GM18873 (cell line): ENCODE measurements around the gene CCDC136.

Source experiments
- ATAC-seq: cut with Tn5 transposase; IDR thresholded peaks from one replicate; pipeline ENCODE4 v1.9.1; 2021; ENCODE audit warnings: mild to moderate bottlenecking, moderate library complexity, moderate number of reproducible peaks; ENCODE audit not compliant: unreplicated experiment, low FRiP score

Gene CCDC136

DNA sequence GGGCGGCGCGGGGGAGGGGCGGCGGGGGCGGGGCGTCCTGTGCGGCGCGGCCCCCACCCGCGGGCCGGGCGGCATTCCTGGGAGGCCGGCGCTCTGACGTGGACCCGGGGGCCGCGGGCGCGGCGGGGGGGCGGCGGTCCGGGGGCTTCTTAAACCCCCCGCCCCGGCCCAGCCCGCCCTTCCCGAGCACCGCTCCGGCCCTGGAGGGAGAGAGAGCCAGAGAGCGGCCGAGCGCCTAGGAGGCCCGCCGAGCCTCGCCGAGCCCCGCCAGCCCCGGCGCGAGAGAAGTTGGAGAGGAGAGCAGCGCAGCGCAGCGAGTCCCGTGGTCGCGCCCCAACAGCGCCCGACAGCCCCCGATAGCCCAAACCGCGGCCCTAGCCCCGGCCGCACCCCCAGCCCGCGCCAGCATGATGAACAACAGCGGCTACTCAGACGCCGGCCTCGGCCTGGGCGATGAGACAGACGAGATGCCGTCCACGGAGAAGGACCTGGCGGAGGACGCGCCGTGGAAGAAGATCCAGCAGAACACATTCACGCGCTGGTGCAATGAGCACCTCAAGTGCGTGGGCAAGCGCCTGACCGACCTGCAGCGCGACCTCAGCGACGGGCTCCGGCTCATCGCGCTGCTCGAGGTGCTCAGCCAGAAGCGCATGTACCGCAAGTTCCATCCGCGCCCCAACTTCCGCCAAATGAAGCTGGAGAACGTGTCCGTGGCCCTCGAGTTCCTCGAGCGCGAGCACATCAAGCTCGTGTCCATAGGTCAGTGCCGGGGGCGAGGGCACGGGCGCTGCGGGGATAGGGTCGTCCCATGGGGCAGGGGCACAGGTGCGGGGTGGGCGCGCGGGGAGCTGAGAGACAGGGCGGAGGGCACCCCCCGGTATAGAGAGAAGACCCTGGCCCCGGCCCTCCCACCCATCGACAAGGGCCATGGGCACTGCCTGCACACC lies 38.7 kb downstream of the CCDC136 start, which contains the start of gene FLNC:
TSS of gene FLNC (plus strand) at position 176 of the 947 bp plus-strand sequence. CDS start at position 408, 232 bp downstream.
- ATAC-seq: no peak

DNA sequence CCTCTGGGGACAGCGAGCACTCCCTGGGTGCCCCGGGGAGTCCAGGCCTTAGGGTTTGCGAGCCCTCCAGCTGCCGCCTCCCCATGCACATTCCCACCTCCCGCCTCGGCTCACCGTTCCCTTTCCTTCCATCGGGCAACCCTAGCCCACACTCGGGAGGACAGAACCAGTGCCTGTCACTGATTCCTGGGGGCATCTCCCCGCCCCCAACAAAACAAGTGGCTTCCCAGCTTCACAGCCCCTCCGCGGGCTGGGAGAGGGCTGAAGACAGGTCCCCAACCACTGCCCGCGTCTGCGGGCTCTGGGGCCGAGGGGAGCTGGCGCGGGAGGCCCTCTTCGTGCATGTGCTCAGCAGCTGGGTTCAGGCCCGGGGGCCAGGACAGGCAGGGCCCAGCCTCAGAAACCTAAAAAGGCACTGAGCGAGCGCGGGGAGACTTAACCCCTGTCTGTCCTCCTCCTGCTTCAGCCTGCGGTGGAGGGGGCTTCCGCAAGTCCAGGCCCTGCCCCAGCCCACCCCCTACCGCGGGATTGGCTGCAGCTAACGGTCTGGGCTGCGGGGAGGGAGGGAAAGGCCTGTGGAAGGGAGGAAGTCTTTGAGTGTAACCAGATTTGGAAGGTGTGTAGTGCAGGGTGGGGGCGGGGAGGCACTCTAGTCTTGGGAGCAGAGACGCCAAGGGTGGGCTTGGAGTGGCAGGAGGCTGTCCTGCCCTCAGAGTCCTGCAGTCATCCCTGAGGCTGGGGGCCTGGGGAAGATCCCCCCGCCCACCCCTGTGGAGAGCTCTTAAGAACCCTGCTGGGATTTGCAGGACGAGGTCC lies 39.6 kb downstream of the CCDC136 start:
- no peak for ATAC-seq

DNA sequence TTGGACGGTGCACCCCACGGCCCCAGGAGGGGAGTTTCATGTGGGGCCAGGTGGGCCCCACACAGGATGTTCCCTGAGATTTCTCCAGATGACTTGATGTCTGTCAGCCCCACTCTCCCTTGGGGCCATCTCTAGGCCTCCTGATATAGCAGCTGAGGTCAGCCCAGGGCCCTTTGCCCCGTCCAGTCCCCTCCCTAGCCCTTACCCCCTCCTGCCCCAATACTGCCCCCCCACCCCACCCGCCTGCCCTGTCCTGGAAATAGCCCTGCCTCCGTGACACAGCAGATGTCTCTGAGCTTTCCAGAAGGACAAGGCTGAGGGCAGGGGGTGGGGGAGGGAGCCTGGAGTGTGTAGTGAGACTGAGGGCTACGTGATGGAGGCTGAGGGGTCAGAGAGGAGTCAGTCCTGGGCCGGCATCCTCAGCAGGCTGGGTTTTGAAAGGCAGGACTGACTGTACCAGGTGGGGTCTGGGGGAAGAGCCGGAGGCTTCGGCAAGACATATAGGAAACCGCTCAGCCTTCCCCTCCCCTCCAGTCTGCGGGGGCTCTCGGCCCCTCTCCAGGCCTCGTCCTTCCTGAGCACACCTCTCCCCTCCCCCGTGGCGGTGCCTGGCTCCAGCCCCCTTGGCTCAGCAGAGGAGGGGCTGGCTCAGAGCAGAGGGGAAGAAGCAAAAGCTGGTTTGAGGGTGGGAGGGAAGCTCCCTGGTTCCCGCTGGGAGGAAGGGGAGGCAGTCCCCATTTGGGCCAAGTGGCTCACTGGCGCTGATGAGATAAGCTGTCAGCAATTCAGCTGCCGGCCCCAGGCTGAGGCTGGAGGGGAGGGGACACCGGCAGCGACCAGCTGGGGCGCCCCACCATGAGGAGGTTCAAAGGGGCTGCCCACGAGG lies 40.5 kb downstream of the CCDC136 start:
- no peak for ATAC-seq

DNA sequence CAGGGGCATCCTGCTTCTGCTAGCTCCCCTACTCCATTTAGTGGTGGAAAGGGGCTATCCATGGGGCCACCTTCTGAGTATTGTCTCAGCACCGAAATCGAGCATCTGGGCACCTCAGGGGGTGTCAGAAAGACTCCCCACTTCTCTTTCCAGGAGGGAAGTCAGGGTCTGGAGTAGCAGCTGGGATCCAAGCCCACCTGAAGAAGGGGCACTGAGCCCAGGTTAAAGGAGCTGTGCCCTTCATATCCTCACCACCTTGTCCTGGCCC lies 41.0 kb downstream of the CCDC136 start:
- no peak for ATAC-seq

DNA sequence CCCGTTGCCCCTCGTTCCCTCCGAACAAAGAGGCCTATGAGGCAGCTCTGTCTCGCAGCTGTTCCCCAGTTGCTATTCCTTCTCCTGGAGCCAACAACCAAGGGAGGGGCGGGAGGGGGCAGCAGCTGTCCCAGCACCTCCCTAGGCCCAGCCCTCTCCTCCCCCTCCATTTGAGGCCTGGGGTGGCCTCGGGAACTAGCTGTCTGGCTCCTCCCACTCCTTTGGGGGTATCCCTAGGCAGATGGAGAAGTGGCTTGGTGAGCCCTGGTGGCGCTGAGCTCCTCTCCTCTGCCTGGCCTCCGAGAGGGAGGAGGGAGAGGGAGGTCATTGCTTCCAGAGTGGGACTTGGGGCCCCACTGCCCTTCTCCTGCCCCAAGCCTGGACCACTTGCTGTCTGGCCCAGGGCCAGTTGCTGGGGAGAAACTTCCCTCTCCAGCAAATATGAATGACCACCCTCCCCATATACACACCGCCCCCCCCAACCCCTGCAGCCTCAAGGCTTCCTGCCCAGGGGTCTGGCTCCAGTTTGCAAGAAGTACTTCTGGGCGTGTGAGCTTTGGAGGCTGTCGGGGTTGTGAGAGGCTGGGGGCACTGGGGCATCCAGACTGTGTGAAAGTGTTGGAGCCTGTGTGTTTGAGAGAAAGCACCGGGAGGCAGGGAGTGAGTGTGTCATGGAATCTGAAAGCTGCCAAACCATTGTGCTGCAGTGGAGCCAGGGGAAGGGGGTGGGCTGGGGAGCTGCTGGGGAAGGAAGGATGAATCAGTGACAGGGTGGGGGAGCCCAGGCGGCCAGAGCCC lies 41.6 kb downstream of the CCDC136 start:
- ATAC-seq: no peak

DNA sequence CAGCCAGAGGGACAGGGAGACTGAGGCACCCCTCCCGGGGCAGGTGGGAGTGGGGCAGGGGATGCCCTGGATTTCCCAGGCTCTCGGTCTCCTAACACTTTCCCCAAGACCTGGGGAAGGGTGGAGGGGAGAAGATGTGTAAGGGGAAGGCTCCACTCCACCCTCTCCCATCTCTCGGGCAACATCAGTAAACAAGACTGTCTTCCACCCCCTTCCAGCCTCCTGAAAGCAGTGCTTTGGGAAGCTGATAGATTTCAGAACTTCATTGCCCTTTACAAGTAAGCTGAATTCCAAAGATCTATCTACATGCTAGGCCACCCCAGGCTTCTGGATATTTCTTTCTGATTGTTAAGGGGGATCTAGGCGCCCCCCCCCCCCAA lies 42.2 kb downstream of the CCDC136 start:
- ATAC-seq: no peak

DNA sequence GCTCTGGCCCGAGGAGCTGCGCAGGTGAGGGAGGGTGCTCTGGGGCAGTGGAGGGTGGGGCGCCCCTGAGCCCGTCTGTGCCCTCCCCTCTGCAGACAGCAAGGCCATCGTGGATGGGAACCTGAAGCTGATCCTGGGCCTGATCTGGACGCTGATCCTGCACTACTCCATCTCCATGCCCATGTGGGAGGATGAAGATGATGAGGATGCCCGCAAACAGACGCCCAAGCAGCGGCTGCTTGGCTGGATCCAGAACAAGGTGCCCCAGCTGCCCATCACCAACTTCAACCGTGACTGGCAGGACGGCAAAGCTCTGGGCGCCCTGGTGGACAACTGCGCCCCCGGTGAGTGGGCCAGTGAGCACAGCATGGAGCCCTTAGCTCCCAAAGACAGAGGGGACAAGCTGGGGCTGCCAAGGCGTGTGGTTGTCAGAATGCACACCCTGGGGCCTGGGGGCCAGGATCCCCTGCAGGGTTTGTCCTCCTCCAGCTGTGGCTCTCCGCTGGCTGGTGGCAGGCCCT lies 43.5 kb downstream of the CCDC136 start:
- no peak for ATAC-seq

DNA sequence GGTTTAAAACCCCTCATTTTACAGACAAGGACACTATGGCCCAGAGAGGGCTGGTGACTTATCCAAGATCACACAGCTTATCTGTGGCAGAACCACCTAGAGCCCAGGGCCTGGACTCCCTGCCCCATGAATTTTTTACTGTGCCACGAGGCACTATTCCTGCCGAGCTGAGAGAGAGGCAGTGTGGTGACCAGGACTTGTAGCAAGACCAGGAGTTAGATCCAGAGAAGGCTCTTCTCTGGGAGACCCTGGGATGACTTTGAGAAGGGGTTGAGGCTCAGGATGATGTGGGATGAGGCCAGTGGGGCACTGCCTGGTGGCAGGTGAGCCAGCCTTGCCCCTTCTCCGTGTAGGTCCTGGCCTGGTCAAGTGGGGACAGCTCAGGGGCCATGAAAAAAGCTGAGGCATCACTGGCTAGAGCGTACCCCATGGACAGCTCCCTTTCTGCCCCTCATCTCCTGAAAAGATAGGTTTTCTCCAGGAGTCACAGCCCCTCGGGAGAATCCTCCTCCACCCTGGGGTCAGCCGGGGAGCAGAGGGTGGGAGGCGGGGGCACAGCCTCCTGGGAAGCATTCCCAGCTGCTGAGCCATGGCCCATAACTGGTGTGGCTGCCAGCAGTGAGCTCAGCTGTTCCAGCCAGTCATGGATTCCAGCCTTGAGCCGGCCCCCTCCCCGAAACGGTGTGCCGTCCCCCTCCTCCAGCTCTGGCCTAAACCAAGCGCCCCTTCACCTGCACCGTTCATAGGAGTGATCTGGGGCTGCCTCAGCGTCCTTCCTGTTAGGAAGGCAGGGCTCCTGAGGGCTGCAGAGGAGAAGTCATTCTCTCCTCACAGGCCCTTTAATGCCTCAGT lies 44.2 kb downstream of the CCDC136 start:
- no peak for ATAC-seq

DNA sequence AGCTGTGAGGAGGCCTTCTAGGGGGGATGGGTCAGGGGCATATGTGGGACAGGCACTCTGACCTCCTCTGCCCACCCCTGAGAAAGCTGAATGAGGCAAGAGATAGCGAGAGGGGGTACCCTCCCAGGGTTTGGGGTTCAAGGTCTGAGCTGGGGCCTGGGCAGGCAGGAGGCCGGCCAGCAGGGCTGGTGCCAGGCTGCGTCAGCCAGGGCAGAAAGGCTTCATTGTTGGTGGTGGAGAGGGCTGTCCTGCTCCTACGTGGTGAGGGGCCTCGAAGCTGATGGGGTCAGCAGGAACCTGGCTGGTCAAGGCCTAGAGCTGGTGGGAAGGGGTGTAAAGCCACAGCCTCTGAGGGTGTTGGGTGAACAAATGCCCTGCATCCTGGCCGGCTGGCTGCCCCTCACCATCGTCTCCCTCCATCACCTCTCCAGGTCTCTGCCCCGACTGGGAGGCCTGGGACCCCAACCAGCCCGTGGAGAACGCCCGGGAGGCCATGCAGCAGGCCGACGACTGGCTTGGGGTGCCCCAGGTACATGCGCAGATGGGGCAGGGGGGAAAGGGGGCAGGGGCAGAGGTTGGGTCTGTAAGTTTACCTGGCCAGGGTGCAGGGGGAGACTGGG lies 45.1 kb downstream of the CCDC136 start:
- no peak for ATAC-seq

DNA sequence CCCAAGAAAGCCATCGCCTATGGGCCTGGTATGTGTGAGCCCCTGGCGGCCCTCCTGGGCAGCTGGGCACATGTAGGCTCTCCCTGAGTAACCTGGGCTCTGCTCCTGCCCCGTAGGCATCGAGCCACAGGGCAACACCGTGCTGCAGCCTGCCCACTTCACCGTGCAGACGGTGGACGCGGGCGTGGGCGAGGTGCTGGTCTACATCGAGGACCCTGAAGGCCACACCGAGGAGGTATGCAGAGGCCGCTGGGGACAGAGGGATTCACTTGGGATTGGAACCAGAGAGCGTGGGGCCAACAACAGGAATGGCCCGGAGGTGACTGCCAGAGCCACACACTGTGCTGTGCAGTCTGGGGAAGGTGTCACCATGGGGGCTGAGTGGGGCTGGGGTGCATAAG lies 45.8 kb downstream of the CCDC136 start:
- ATAC-seq: no peak

DNA sequence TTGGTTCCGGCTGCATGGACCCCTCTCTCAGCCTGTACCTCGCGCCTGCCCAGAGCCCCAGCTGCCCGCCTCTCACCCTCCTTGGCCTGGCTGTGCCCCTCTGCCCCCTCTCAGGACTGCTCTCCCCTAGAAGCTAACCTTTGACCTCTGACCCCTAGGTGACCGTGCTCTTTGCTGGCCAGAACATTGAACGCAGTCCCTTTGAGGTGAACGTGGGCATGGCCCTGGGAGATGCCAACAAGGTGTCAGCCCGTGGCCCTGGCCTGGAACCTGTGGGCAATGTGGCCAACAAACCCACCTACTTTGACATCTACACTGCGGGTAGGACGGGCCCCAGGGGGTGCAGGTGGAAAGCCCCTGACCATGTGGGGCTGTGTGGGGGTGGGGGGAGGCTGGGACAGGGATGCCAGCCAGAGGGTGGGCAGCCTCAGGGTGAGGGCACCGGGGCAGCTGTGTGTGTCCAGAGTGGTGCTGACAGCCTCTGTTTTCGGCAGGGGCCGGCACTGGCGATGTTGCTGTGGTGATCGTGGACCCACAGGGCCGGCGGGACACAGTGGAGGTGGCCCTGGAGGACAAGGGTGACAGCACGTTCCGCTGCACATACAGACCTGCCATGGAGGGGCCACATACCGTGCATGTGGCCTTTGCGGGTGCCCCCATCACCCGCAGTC lies 46.5 kb downstream of the CCDC136 start:
- no peak for ATAC-seq

DNA sequence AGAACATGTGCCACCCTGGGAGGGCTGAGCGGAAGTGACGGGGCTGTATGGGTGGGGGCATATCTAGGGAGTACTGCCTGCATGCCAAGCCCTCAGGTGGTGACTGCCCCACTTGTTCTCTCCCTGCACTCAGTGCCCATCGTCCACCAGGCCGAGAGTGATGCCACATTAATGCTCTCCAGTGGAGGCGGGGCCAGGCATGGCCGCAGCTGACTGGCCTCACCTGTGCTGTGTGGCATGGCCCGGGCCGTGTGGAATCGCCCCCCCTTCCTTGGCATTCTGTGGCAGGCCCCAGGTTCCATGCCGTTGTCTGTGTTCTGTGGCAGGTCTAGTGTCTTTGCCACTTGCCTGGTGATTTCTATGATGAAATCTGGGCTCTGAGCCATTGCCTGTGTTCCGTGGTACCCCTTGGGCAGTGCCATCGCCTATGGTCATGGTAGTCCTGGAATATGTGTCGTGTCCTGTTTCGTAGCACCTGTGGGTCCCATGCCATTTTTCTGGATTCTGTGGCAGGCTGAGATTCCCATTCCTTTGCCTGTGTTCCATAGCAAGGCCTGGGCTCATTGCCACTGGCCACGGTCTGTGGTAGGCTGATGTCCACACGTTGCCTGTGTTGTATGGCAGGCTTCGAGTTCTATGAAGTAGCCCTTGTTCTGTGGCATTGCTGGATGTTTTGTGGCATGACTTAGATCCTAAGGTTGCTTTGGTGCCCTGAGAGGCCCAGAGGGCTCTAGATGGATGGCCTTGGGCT lies 47.4 kb downstream of the CCDC136 start:
- no peak for ATAC-seq

DNA sequence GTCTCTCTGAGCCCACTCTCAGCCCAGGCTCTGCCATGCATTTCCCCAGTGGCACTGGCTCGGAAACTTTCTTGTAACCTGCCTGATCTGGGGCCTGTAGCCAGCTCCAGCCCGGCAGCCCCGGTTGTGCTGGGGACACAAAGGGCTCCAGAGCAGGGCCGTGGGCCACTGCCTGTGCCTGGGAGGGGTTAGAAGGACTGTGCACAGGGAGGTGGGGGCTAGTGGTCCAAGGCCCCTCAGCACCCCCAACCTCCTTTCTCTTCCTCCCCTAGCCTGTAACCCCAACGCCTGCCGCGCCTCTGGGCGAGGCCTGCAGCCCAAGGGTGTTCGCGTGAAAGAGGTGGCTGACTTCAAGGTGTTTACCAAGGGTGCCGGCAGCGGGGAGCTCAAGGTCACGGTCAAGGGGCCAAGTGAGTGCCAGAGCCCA lies 48.0 kb downstream of the CCDC136 start:
- no peak for ATAC-seq

DNA sequence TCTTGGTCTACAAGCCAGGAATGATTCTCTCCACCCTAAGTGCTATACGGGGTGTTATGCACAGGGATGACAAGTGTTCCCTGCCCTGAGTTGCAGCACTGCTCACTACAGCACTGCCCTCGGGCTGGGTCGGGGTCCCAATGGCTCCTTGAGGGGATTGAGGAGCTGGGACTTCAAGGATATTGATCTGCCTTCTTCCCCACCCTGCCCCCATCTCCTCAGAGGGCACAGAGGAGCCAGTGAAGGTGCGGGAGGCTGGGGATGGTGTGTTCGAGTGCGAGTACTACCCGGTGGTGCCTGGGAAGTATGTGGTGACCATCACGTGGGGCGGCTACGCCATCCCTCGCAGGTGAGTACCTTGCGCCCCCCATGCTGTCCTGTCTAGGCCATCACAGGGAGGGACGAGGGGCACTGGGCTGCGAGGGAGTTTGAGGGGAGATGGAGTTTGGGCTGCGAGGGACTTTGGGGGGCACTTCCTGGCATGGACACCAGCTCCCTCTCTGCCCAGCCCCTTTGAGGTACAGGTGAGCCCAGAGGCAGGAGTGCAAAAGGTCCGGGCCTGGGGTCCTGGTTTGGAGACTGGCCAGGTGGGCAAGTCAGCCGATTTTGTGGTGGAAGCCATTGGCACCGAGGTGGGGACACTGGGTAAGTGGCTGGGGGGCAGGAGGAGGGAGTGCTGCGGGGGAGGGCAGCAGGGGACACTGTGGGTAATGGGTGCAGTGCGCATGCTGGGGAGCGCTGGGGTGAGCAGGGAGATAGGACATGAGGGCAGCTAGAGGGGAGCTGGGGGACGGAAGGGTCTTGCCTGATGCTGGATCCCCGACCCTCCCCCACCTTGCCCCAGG lies 48.8 kb downstream of the CCDC136 start:
- ATAC-seq: no peak

DNA sequence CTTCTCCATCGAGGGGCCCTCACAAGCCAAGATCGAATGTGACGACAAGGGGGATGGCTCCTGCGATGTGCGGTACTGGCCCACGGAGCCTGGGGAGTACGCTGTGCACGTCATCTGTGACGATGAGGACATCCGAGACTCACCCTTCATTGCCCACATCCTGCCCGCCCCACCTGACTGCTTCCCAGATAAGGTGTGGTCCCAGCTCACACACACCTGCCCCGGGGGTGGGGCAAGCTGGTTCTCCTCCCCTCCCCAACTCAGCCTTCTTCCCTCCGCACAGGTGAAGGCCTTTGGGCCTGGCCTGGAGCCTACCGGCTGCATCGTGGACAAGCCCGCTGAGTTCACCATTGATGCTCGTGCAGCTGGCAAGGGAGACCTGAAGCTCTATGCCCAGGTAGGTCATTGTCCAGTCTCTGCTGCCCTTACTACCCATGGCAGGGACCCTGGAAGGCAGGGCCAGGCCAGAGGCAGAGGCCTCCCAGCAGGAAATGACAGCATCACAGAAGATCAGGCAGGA lies 49.5 kb downstream of the CCDC136 start:
- no peak for ATAC-seq
